Mucosa of stomach (tissue), 1 donor: ENCODE results near the gene POLR3C.

Experiments
- H3K27me3 ChIP-seq: one replicate; pipeline ENCODE4 v1.7.0; 2013; ENCODE audit warnings: mild to moderate bottlenecking, low read length; ENCODE audit not compliant: control insufficient read depth, insufficient read depth
- H3K36me3 ChIP-seq: one replicate; pipeline ENCODE4 v1.7.0; 2013; ENCODE audit warnings: low read length; ENCODE audit not compliant: control insufficient read depth, insufficient read depth
- H3K4me1 ChIP-seq: one replicate; pipeline ENCODE4 v1.7.0; 2013; ENCODE audit warnings: mild to moderate bottlenecking, low read length; ENCODE audit not compliant: control insufficient read depth, insufficient read depth
- H3K4me3 ChIP-seq: one replicate; pipeline ENCODE4 v1.7.0; 2013; ENCODE audit warnings: low read length
- H3K9ac ChIP-seq: one replicate; pipeline ENCODE4 v1.7.0; 2013; ENCODE audit warnings: mild to moderate bottlenecking, low read length, moderate library complexity
- H3K9me3 ChIP-seq: one replicate; pipeline ENCODE4 v1.7.0; 2013; ENCODE audit warnings: mild to moderate bottlenecking, low read length, moderate library complexity; ENCODE audit not compliant: control insufficient read depth
- donor health status: Pancreatic carcinoma.

POLR3C gene

DNA sequence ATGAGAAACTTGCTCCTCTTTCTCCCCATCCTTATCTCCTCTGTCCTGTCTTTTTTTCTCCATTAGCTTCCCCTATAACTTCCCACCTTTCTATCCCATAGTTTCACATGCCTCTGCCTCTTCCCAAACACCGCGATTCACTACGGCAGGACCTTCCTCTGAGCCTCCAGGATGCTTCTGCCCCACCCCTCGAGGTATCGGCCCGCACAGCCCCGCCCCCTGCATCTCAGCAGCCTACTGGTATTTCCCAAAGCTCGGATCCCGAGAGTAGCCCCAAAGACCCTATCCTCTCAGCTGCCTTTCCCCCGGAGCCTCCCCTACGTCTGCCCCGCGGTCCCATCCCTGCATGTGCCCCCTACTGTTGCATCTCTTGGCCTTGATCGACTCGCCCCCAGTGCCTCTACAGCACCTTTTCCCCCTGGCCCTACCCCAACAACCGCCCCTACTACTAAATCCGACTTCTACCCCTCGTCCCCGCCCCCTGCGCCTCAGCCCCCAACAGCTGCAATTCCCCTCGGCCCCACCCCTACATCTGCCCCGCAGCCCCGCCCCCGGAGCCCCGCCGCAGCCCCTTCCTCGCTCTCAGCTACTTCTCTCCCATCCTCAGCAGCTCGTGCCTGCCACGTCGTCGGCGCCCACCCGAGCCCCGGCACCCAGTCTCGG, 34.4 kb downstream of the POLR3C start:
- Histone ChIP-seq H3K4me1 (peaks cover 27% of the 10 kb centered on the region), H3K9me3 (no peaks in the 10 kb centered on the region), H3K4me3 (peak overlapping the region; percentile 93), H3K9ac (peak overlapping the region; percentile 80), H3K27me3 (no peaks in the 10 kb centered on the region), H3K36me3 (peaks cover 20% of the 10 kb centered on the region)

DNA sequence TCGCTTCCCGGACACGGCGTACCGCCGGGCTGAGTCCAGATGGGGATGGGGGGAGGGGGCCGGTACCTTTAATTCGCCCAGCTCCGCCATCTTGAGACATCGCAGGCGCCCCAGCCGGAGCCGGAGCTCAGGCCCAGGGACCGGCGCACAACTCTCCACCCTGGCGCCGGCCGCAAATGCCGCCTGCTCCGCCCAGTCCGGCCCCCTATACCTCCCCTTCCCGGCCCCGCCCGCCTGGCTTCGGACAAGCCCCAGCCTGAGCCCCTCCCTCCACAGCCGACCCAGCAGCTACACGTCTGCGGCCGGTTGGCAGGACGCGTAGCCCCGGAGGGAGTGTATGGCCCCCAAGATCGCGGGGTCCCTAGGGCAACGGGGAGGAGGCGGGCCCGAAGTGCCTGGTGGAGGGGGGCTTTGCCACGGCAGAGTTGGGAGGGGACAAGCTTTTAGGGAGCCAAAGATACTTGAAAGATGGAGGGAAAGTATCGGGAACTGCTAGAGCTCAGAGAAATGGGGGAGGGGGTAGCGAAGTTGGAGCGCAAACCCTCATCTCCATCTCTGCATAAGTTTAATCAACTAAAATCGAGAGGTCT, 35.0 kb downstream of the POLR3C start, which contains the start of gene PIAS3:
Gene PIAS3, minus strand, starts transcription at position 181 of the 590 bp plus-strand sequence. Its CDS starts 91 bp downstream, at position 90.
- H3K36me3 ChIP-seq: peaks cover 15% of the 10 kb centered on the region

DNA sequence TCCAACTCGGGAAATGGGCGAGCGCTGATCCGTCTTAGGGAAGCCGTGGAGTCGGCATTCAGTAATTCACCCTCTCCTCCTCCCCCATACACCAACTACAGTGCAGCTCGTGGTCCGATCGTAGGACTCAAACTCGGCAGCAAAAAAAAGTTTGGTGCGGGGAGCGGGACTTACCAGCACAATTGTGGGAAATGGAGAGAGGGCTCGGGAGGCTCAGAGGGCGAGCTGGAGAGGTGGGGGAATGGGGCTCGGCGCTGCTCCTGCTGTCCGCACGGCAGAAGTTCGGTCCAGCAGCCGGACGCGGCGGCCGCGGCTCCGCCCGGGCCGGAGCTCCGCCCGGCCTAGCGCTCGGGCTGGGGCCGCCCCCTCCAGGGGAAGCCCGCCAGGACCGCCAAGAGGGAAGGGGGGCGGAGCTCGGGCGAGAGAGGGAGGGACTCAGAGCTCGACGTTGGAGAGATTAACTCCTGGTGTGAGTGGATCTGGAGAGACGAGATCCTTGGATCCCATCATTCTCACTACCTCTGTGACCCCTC, 35.6 kb downstream of the POLR3C start:
- Histone ChIP-seq H3K4me1 (peaks cover 27% of the 10 kb centered on the region), H3K36me3 (peaks cover 9% of the 10 kb centered on the region), H3K4me3 (peak overlapping the region; percentile 93), H3K27me3 (no peaks in the 10 kb centered on the region), H3K9ac (peak overlapping the region; percentile 80), H3K9me3 (no peaks in the 10 kb centered on the region)

More for the DNA sequence above, 35.0 kb downstream of the POLR3C start, which contains the start of gene PIAS3:
- Histone ChIP-seq H3K9ac (peak within 1 kb of the TSS; percentile 80), H3K27me3 (no peaks in the 10 kb centered on the region), H3K4me1 (peaks cover 27% of the 10 kb centered on the region), H3K9me3 (no peaks in the 10 kb centered on the region), H3K4me3 (peak within 1 kb of the TSS; percentile 93)

DNA sequence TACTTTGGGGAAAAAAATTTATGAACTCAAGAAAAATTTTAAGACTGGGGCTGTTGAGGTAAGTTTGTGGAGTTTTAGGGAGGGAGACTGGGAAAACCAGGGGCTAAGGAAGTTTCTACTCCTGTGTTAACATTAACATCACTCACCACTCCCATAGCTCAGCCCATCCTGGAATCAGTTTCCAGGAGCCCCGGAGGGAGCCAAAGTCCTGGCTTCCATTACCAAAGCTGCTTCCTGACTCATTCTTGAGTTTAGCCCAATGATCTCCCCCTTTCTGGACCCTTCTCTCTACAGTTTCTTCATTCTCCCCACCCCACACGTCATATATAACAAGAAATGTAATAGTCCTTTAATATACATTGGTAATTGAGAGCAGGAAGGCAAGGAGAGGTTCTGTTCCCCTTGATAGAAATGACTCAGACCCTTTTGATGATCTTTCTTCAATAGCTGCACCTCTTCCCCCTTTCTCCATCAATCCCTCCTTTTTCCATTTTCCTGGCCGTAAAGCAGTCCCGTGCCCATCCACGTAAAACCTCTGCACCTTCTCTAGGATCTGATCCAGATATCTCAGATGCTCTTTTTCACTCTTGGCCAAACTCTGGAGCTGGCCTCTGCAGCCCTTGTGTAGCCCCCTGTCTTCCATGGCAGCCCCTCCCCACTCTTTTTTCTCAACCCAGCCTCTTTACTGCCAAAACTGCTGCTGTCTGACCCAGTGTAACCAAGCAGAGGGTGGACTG, 39.5 kb downstream of the POLR3C start:
- Histone ChIP-seq H3K9ac (no peak overlapping the region), H3K4me3 (no peak overlapping the region)

DNA sequence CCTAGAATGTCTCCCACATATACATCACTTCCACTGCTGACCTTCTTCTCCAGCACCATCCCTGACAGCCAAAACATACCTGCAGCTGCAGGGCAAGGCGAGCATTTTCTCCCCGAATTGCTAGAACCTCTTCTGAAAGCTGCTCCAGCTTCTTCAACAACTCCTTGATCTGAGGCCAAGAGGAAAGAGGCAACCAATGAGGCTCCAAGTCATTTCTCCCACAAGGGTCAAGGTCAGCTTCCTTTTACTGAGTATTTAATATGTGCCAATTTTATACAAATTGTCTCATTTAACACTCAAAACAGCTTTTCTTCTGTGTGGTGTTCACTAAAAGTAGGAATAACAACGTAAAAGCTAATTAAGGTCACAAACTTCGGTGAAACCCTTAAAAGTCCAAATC, 44.2 kb downstream of the POLR3C start:
- Histone ChIP-seq H3K27me3 (no peaks in the 10 kb centered on the region), H3K4me3 (no peak overlapping the region), H3K4me1 (peaks cover 4% of the 10 kb centered on the region)

More for the DNA sequence above, 39.5 kb downstream of the POLR3C start:
- no peaks in the 10 kb centered on the region for H3K27me3 ChIP-seq
- no peaks in the 10 kb centered on the region for H3K9me3 ChIP-seq
- H3K4me1 ChIP-seq: peaks cover 15% of the 10 kb centered on the region
- H3K36me3 ChIP-seq: no peaks in the 10 kb centered on the region

DNA sequence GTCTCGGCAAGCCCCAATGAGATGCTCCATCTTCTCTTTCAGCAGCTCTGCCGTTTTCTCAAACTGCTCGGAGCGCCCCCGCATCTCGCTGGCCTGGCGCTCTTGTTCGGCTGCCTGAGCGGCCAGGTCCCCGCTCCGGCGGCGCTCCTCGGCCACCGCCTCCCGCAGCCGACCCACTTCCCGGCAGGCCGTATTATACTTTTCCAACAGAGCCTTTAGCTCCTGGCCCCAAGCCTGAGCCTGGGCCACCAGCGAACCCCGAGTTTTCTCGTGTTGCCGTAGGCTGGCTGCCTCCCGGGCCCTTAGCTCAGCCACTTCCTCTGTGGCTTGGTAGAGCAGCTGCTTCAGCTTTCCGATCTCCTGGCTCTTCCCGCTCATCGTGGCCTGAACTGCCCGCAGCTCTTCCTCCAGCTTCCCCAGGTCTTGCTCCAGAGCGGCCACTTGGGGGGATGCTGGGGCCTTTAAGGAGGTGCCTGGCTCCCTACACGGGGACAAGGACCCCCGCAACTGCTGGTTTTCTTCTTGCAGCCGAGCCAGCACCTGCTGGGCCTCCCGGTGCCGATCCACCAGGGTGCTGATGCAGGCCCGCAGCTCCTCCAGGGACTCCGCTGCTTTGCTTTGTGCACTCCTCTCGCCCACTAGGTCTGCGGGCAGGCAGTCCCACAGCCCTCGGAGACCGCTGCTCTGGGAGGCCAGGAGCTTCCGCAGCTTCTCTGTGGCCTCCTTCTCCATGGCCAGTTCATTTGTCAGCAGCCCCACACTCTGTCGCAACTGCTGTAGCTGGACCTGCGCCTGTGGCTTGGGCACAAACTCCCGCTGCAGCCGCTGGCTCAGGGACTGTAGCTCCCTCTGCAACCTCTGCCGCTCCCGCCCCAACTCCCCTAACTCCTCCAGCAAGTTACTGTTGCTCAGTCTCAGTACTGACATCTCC, 48.3 kb downstream of the POLR3C start:
- no peaks in the 10 kb centered on the region for H3K9me3 ChIP-seq
- peak overlapping the region; percentile 64 for H3K9ac ChIP-seq
- H3K36me3 ChIP-seq: no peaks in the 10 kb centered on the region
- peaks cover 5% of the 10 kb centered on the region for H3K4me1 ChIP-seq
- peak overlapping the region; percentile 36 for H3K4me3 ChIP-seq
- no peaks in the 10 kb centered on the region for H3K27me3 ChIP-seq

More for the DNA sequence above, 44.2 kb downstream of the POLR3C start:
- Histone ChIP-seq H3K9me3 (no peaks in the 10 kb centered on the region), H3K36me3 (no peaks in the 10 kb centered on the region), H3K9ac (no peak overlapping the region)

DNA sequence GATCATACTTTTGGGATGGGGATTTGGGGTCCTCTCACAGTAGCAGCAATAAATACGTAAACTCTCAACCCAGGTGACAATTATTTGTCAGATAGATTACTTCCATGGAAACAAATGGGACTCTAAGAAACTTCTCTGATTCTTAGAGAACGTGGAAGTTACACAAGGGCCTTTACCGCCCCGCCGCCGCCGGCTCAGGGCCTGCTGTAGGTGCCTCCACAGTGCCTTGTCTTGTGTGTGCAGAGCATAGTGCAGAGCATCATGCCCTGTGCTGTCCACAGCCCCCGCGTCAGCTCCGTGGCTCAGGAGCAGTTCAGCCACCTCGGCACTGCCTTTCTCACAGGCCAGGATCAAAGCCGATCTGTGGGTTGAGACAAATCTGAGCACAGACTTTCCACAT, 50.6 kb downstream of the POLR3C start:
- H3K9ac ChIP-seq: no peak overlapping the region
- no peaks in the 10 kb centered on the region for H3K27me3 ChIP-seq
- no peaks in the 10 kb centered on the region for H3K36me3 ChIP-seq
- peaks cover 21% of the 10 kb centered on the region for H3K4me1 ChIP-seq
- no peak overlapping the region for H3K4me3 ChIP-seq
- no peaks in the 10 kb centered on the region for H3K9me3 ChIP-seq

DNA sequence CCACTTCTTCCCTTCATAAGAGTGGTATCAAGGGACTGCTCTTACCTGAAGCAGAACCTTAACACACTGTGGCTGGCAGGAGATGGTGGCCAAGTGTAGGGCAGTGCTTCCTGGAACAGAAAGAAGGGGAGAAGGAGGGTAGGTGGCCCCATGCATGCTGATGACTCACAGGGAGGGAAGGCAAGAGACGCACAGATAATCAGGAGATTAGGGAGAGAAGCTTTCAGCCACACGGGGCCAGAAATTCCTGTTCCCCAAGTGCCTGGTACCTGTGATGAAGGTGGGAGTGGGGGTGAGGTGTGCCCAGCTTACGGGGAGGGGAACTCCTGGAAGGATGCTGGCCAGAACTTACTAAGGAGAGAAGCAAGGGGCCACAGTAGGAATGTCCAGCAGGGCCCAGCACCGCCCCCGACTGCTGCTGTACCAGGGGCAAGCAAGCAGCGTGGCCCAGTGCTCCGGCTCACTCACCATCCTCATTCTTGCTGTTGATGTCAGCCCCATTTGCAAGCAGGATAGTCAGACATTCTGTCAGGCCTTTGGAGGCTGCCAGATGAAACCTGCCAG, 54.0 kb downstream of the POLR3C start:
- H3K4me1 ChIP-seq: peaks cover 23% of the 10 kb centered on the region
- no peaks in the 10 kb centered on the region for H3K36me3 ChIP-seq
- H3K4me3 ChIP-seq: no peak overlapping the region
- H3K27me3 ChIP-seq: no peaks in the 10 kb centered on the region
- H3K9ac ChIP-seq: no peak overlapping the region
- no peaks in the 10 kb centered on the region for H3K9me3 ChIP-seq

DNA sequence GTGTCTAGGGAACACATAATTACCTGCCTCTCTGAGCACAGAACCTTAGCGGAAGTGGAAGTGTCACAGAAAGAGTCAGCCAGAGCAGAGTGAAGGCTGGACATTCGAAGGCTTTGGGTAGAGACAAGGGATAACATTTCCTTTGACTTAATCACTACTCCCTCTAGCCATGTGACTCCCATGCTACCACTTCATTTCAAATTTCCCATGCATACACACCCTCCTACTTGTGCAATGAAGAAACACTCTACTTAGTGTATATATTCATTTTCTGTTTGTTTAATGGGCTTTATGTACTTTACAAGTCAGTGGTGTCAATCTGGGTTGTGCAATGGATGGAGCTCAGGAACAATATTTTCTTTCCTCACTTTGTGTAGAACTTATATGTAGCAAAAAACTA, 54.7 kb downstream of the POLR3C start:
- Histone ChIP-seq H3K4me1 (peaks cover 23% of the 10 kb centered on the region), H3K27me3 (no peaks in the 10 kb centered on the region), H3K9ac (no peak overlapping the region), H3K36me3 (no peaks in the 10 kb centered on the region), H3K9me3 (no peaks in the 10 kb centered on the region), H3K4me3 (no peak overlapping the region)

DNA sequence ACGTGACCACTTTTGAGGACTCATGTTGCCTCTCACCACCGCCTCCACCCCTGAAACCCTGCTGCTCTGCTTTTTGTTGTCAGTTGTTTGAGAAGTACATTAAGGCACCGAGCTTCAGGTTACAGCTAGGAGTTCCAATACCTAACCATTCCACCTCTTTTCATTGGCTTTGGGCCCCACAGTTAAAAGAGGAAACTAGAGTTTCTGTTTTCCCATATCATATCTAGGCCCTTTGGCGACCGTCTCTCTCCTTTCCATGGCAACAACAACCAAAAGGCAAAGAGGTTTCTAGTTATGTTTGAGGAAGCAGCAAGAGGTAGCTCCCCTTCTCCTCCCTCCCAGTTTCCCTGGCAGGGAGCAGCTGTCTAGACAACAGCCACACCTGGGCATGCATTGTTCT, 55.8 kb downstream of the POLR3C start:
- H3K4me1 ChIP-seq: peaks cover 23% of the 10 kb centered on the region
- H3K36me3 ChIP-seq: no peaks in the 10 kb centered on the region
- H3K9ac ChIP-seq: no peak overlapping the region
- no peaks in the 10 kb centered on the region for H3K27me3 ChIP-seq
- no peaks in the 10 kb centered on the region for H3K9me3 ChIP-seq
- H3K4me3 ChIP-seq: no peak overlapping the region

DNA sequence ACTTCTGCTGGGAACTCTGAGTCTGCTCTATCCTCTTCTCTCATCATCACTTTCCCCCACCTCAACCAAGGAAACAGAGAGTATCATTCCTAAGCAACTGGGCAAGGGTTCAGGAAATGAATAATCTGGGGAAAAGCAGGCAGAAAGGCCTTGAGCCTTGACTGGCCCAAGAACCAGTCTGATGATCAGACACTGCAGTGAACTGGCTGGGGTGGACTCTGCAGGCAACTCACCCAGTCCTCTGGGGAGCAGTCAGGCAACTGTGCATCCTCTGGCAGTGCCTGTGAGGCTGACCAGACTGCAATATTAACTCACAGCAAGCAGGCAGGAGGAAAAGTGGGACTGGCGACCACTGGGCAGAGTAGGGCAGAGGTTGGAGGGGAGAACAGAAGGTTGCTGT, 60.7 kb downstream of the POLR3C start:
- Histone ChIP-seq H3K4me1 (peaks cover 22% of the 10 kb centered on the region), H3K36me3 (no peaks in the 10 kb centered on the region), H3K4me3 (no peak overlapping the region), H3K27me3 (no peaks in the 10 kb centered on the region), H3K9ac (no peak overlapping the region), H3K9me3 (no peaks in the 10 kb centered on the region)
